WTC11 (cell line): ENCODE measurements around the gene FASTK. TPM values are rescaled to one million over a fixed set of nuclear protein-coding genes. Genes with fewer than 3 reads are reported as not detected.

ENCODE experiments used
- ATAC-seq: fragments of 200-7000 bp; cut with Tn5 transposase; 2 replicates; pipeline ENCODE4 v1.10.0; 2021; ENCODE audit warnings: mild to moderate bottlenecking, moderate library complexity
- CTCF ChIA-PET: fragments of 300-600 bp; sonication (Branson Sonifier 250); formaldehyde crosslinking; loops from one replicate; lab custom pipeline; 2021; ENCODE audit warnings: antibody characterized with exemption; lab: Charles Lee
- POLR2A ChIA-PET: fragments of 350-600 bp; sonication (Branson Sonifier 250); formaldehyde crosslinking; loops from one replicate; lab custom pipeline; 2021; ENCODE audit warnings: antibody characterized with exemption; lab: Charles Lee
- DNase-seq: peaks from one replicate; pipeline ENCODE4 v3.0.0; 2021; ENCODE audit warnings: low spot score
- H3K27ac Mint-ChIP-seq: 2 replicates; pipeline ENCODE4 v1.8.0; 2021; ENCODE audit warnings: mixed read lengths
- H3K27me3 Mint-ChIP-seq: 2 replicates; pipeline ENCODE4 v1.8.0; 2021; ENCODE audit warnings: low read depth, mild to moderate bottlenecking, moderate library complexity, mixed read lengths
- H3K36me3 Mint-ChIP-seq: 2 replicates; pipeline ENCODE4 v1.8.0; 2021; ENCODE audit warnings: mixed read lengths
- H3K4me1 Mint-ChIP-seq: 2 replicates; pipeline ENCODE4 v1.8.0; 2022; ENCODE audit warnings: mixed read lengths
- H3K4me3 Mint-ChIP-seq: 2 replicates; pipeline ENCODE4 v1.8.0; 2021; ENCODE audit warnings: mild to moderate bottlenecking, moderate library complexity, mixed read lengths
- H3K9me3 Mint-ChIP-seq: 2 replicates; pipeline ENCODE4 v1.8.0; 2021; ENCODE audit warnings: mixed read lengths
- CBFB ChIP-seq: sonication (generic); formaldehyde crosslinking; IDR thresholded peaks from 2 replicates; pipeline ENCODE4 v1.8.1; 2022; ENCODE audit warnings: mild to moderate bottlenecking, low read depth, missing genetic modification reagents
- E2F5 ChIP-seq: sonication (generic); formaldehyde crosslinking; IDR thresholded peaks from 2 replicates; pipeline ENCODE4 v1.8.1; 2022; ENCODE audit warnings: mild to moderate bottlenecking, moderate library complexity, missing genetic modification reagents
- ETV6 ChIP-seq: sonication (generic); formaldehyde crosslinking; IDR thresholded peaks from 2 replicates; pipeline ENCODE4 v1.8.1; 2022; ENCODE audit warnings: mild to moderate bottlenecking, missing genetic modification reagents
- FOXP1 ChIP-seq: sonication (generic); formaldehyde crosslinking; IDR thresholded peaks from 2 replicates; pipeline ENCODE4 v1.8.0; 2022; ENCODE audit warnings: missing genetic modification reagents, mild to moderate bottlenecking, moderate library complexity, borderline replicate concordance
- MLX ChIP-seq: sonication (generic); formaldehyde crosslinking; IDR thresholded peaks from 2 replicates; pipeline ENCODE4 v1.8.1; 2023; ENCODE audit warnings: mild to moderate bottlenecking, missing genetic modification reagents, moderate library complexity
- PRDM15 ChIP-seq: sonication (generic); formaldehyde crosslinking; IDR thresholded peaks from 2 replicates; pipeline ENCODE4 v1.8.0; 2022; ENCODE audit warnings: missing genetic modification reagents
- SP1 ChIP-seq: sonication (generic); formaldehyde crosslinking; conservative IDR thresholded peaks from 2 replicates; pipeline ENCODE4 v1.8.1; 2022; ENCODE audit warnings: missing genetic modification reagents
- ZMAT4 ChIP-seq: fragments of 250-450 bp; sonication (Bioruptor Pico); IDR thresholded peaks from 2 replicates; pipeline ENCODE4 v1.9.0; 2021; ENCODE audit warnings: mild to moderate bottlenecking
- ZNF138 ChIP-seq: sonication (generic); formaldehyde crosslinking; conservative IDR thresholded peaks from 2 replicates; pipeline ENCODE4 v1.8.1; 2022; ENCODE audit warnings: mild to moderate bottlenecking, moderate library complexity, missing genetic modification reagents
- ZNF232 ChIP-seq: sonication (generic); formaldehyde crosslinking; IDR thresholded peaks from 2 replicates; pipeline ENCODE4 v1.8.0; 2022; ENCODE audit warnings: mild to moderate bottlenecking, missing genetic modification reagents
- ZNF281 ChIP-seq: sonication (generic); formaldehyde crosslinking; IDR thresholded peaks from 2 replicates; pipeline ENCODE4 v1.8.0; 2023; ENCODE audit warnings: mild to moderate bottlenecking, missing genetic modification reagents
- ZNF396 ChIP-seq: fragments of 250-450 bp; sonication (Bioruptor Pico); IDR thresholded peaks from 2 replicates; pipeline ENCODE4 v1.8.0; 2021; ENCODE audit warnings: mild to moderate bottlenecking, moderate library complexity, borderline replicate concordance
- ZNF512 ChIP-seq: sonication (generic); formaldehyde crosslinking; IDR thresholded peaks from 2 replicates; pipeline ENCODE4 v1.8.1; 2022; ENCODE audit warnings: missing genetic modification reagents, borderline replicate concordance
- total RNA-seq: library from RNA; stranded (reverse); gene quantifications from 3 replicates; pipeline ENCODE4 v1.2.3, GENCODE V29; 2021

FASTK gene
- total RNA-seq, 1 experiment from 2014 or later = 70.2 TPM

GRCh38 chr7:151125846-151126481 lies 45.4 kb upstream of the FASTK start:
- ATAC-seq = peak; percentile 46

GRCh38 chr7:151125470-151125845 lies 44.8 kb upstream of the FASTK start:
- peak; percentile 60 for ATAC-seq
- ChIA-PET POLR2A (interaction anchor here (0.6 to 1.7 kb wide), 2 partner anchors 102 to 219 kb away, joined by 3 to 7 read pairs; partner anchors contain the start of gene ABCF2), CTCF (interaction anchor here (0.6 to 4.2 kb wide), 20 partner anchors 10 to 377 kb away, joined by 3 to 65 read pairs (median 6); partner anchors contain the start of genes ABCF2, GBX1 and H2BK1)
- H3K4me1 Mint-ChIP-seq = peaks cover 31% of the 10 kb centered on the region
- H3K27me3 Mint-ChIP-seq = peaks cover 5% of the 10 kb centered on the region; the same call in 1 of the 2 replicates
- DNase-seq = peak; percentile 83
- peak overlapping the region; percentile 83 for H3K4me3 Mint-ChIP-seq
- peak overlapping the region; percentile 49; the same call in 1 of the 2 replicates for H3K27ac Mint-ChIP-seq
- H3K9me3 Mint-ChIP-seq = no peaks in the 10 kb centered on the region
- H3K36me3 Mint-ChIP-seq = peaks cover 27% of the 10 kb centered on the region
- TF ChIP-seq ZNF281 (CRISPR knock-in tag) = peak; percentile 89
- 0 out of 2 replicates have a peak, but pooled peaks have one; percentile 45 for TF ChIP-seq ETV6 (CRISPR knock-in tag)
- 0 out of 2 replicates have a peak, but pooled peaks have one; percentile 49 for TF ChIP-seq FOXP1
- peak; percentile 33; the same call in 1 of the 2 replicates for TF ChIP-seq SP1 (CRISPR knock-in tag)
- TF ChIP-seq ZNF396 (CRISPR knock-in tag) = no peak
- no peak for TF ChIP-seq MLX
- 0 out of 2 replicates have a peak, but pooled peaks have one; percentile 49 for TF ChIP-seq ZNF232 (CRISPR knock-in tag)

More at GRCh38 chr7:151125846-151126481, 45.4 kb upstream of the FASTK start:
- H3K27ac Mint-ChIP-seq = no peak overlapping the region
- peaks cover 31% of the 10 kb centered on the region for H3K4me1 Mint-ChIP-seq
- H3K4me3 Mint-ChIP-seq = peak overlapping the region; percentile 83
- peaks cover 22% of the 10 kb centered on the region for H3K36me3 Mint-ChIP-seq
- CTCF ChIA-PET = interaction anchor here (0.6 to 4.2 kb wide), 20 partner anchors 10 to 376 kb away, joined by 3 to 65 read pairs (median 6); partner anchors contain the start of genes ABCF2, GBX1 and H2BK1
- POLR2A ChIA-PET = interaction anchor here (0.6 to 1.7 kb wide), 2 partner anchors 101 to 218 kb away, joined by 3 to 7 read pairs; partner anchors contain the start of gene ABCF2
- H3K27me3 Mint-ChIP-seq = peaks cover 5% of the 10 kb centered on the region; the same call in 1 of the 2 replicates
- H3K9me3 Mint-ChIP-seq = no peaks in the 10 kb centered on the region
- DNase-seq = no peak
- TF ChIP-seq FOXP1 (0 out of 2 replicates have a peak, but pooled peaks have one; percentile 9), E2F5 (CRISPR knock-in tag) (0 out of 2 replicates have a peak, but pooled peaks have one; percentile 54), ZNF512 (CRISPR knock-in tag) (no peak), ZNF138 (CRISPR knock-in tag) (no peak), SP1 (CRISPR knock-in tag) (0 out of 2 replicates have a peak, but pooled peaks have one; percentile 8), ZMAT4 (CRISPR knock-in tag) (no peak), PRDM15 (CRISPR knock-in tag) (peak; percentile 94), CBFB (0 out of 2 replicates have a peak, but pooled peaks have one; percentile 8)
